Ishikawa (cell line): ENCODE results near the gene PLEKHH2.

Source experiments
- EP300 ChIP-seq: IDR thresholded peaks from 2 replicates; pipeline ENCODE4 v1.6.1; 2012; ENCODE audit warnings: borderline replicate concordance
- RAD21 ChIP-seq: IDR thresholded peaks from 2 replicates; pipeline ENCODE4 v1.6.1; 2012; ENCODE audit warnings: low read depth
- TEAD4 ChIP-seq: IDR thresholded peaks from 2 replicates; pipeline ENCODE4 v1.6.1; 2012

- no peak for TF ChIP-seq EP300
- TF ChIP-seq TEAD4: no peak
- TF ChIP-seq RAD21: no peak
These were observed 122.1 kb downstream of the PLEKHH2 start for GRCh38 chr2:43759195-43759594.
